Coronary artery (tissue), 2 donors: ENCODE data around the gene TRPV4.
"Not testable (repeated sequence)": the region's sequence is repeated elsewhere in the genome, so short reads cannot be mapped to it uniquely, and the experiment has no call there.

Source experiments
- DNase-seq: peaks from one replicate; pipeline ENCODE4 v3.0.0-alpha.2; 2017; ENCODE audit warnings: low spot score
- H3K27ac ChIP-seq, 2 donors: fragments of 200-600 bp; sonication (generic); one replicate each; pipeline ENCODE4 v1.5.1; 2016 to 2019
- H3K4me3 ChIP-seq: fragments of 200-600 bp; sonication (generic); 2 replicates; pipeline ENCODE4 v1.5.1; 2016; ENCODE audit warnings: mild to moderate bottlenecking, moderate library complexity
- CTCF ChIP-seq: fragments of 200-600 bp; sonication (generic); IDR thresholded peaks from one replicate; pipeline ENCODE4 v1.5.1; 2019; ENCODE audit warnings: antibody characterized with exemption

Gene TRPV4

GRCh38 chr12:109870648-109871047 is 37.5 kb upstream of the TRPV4 start:
- no peak for TF ChIP-seq CTCF
- Histone ChIP-seq H3K27ac (no peak overlapping the region), H3K4me3 (no peak overlapping the region)
- no peak for DNase-seq

- DNase-seq: no peak
- no peak overlapping the region for H3K4me3 ChIP-seq
- TF ChIP-seq CTCF: no peak
- no peak overlapping the region for H3K27ac ChIP-seq
Observed at GRCh38 chr12:109868182-109869051, 35.2 kb upstream of the TRPV4 start.

- no peak overlapping the region for H3K27ac ChIP-seq
- no peak for TF ChIP-seq CTCF
- DNase-seq: no peak
- no peak overlapping the region for H3K4me3 ChIP-seq
Observed at GRCh38 chr12:109864916-109865315, 31.7 kb upstream of the TRPV4 start.

- no peak for TF ChIP-seq CTCF
- Histone ChIP-seq H3K4me3 (no peak overlapping the region), H3K27ac (peak overlapping the region in 1 of 2 donors; percentile 28)
- DNase-seq: no peak
Observed at GRCh38 chr12:109863847-109864712, 30.9 kb upstream of the TRPV4 start.

- not testable (repeated sequence) for H3K4me3 ChIP-seq, DNase-seq, H3K27ac ChIP-seq
Observed at GRCh38 chr12:109862491-109862890, 29.3 kb upstream of the TRPV4 start.

GRCh38 chr12:109861689-109862314 is 28.6 kb upstream of the TRPV4 start:
- TF ChIP-seq CTCF: no peak
- H3K27ac ChIP-seq: no peak overlapping the region
- no peak overlapping the region for H3K4me3 ChIP-seq
- DNase-seq: no peak

GRCh38 chr12:109860977-109861376 is 27.8 kb upstream of the TRPV4 start:
- Histone ChIP-seq H3K4me3 (no peak overlapping the region), H3K27ac (no peak overlapping the region)
- no peak for DNase-seq
- no peak for TF ChIP-seq CTCF
